OCI-LY1 (cell line): ENCODE data around the gene MTMR1.

Source experiments
- CTCF ChIP-seq: fragments of 200-600 bp; sonication (generic), shearing (Covaris generic); IDR thresholded peaks from 2 replicates; pipeline ENCODE4 v1.5.1; 2017; ENCODE audit warnings: mild to moderate bottlenecking, antibody characterized with exemption, low read length, moderate library complexity, mixed read lengths
- EZH2 ChIP-seq: fragments of 200-600 bp; sonication (generic), shearing (Covaris generic); IDR thresholded peaks from 2 replicates; pipeline ENCODE4 v1.8.0; 2017; ENCODE audit warnings: borderline replicate concordance, mixed run types, mild to moderate bottlenecking, antibody characterized with exemption, low read length, moderate library complexity, mixed read lengths

- TF ChIP-seq CTCF (no peak), EZH2 (no peak)
These were observed 82.6 kb downstream of the MTMR1 start for GRCh38 chrX:150775569-150776350.
